ENCODE data around the gene CSF3R.

- TF ChIP-seq CTCF (IDR thresholded peaks at IDR 0.05) = no peak
- TF ChIP-seq POLR2A (IDR thresholded peaks at IDR 0.05) = no peak
These were observed 29.4 kb upstream of the CSF3R start for GRCh38 chr1:36511804-36512798.

All from stomach (tissue), 4 donors.